Measurements from ENCODE around the gene BICC1.

BICC1 gene

GRCh38 chr10:58660575-58661255 lies 148.0 kb downstream of the BICC1 start:
- TF ChIP-seq CTCF (IDR thresholded peaks at IDR 0.05; ENCODE audit: poor library complexity, severe bottlenecking) = no peak
- Histone ChIP-seq H3K9me3 (ENCODE audit: severe bottlenecking) (peaks cover 7% of the 10 kb centered on the region), H3K27ac (ENCODE audit: poor library complexity, severe bottlenecking) (peak overlapping the region; percentile 84), H3K36me3 (ENCODE audit: low read depth) (no peaks in the 10 kb centered on the region), H3K4me1 (ENCODE audit: insufficient read depth, poor library complexity, severe bottlenecking) (peaks cover 28% of the 10 kb centered on the region), H3K4me3 (ENCODE audit: severe bottlenecking) (no peak overlapping the region), H3K27me3 (ENCODE audit: insufficient read depth, poor library complexity, severe bottlenecking) (no peaks in the 10 kb centered on the region)
- DNase-seq (ENCODE audit: low spot score) = no peak
- ATAC-seq (ENCODE audit: low read depth) = 0 out of 3 replicates have a peak, but pooled peaks have one; percentile 6

- no peak for TF ChIP-seq CTCF (IDR thresholded peaks at IDR 0.05; ENCODE audit: poor library complexity, severe bottlenecking)
- ATAC-seq (ENCODE audit: low read depth) = peak; percentile 63
These were observed 148.7 kb downstream of the BICC1 start for GRCh38 chr10:58661336-58661735.

GRCh38 chr10:58661902-58662301 lies 149.2 kb downstream of the BICC1 start:
- H3K36me3 ChIP-seq (ENCODE audit: low read depth) = no peaks in the 10 kb centered on the region
- peak overlapping the region; percentile 84 for H3K27ac ChIP-seq (ENCODE audit: poor library complexity, severe bottlenecking)
- DNase-seq (ENCODE audit: low spot score) = no peak

More at GRCh38 chr10:58661336-58661735, 148.7 kb downstream of the BICC1 start:
- Histone ChIP-seq H3K36me3 (ENCODE audit: low read depth) (no peaks in the 10 kb centered on the region), H3K9me3 (ENCODE audit: severe bottlenecking) (peaks cover 7% of the 10 kb centered on the region), H3K27ac (ENCODE audit: poor library complexity, severe bottlenecking) (peak overlapping the region; percentile 84), H3K27me3 (ENCODE audit: insufficient read depth, poor library complexity, severe bottlenecking) (no peaks in the 10 kb centered on the region), H3K4me3 (ENCODE audit: severe bottlenecking) (no peak overlapping the region), H3K4me1 (ENCODE audit: insufficient read depth, poor library complexity, severe bottlenecking) (peaks cover 29% of the 10 kb centered on the region)
- no peak for DNase-seq (ENCODE audit: low spot score)

GRCh38 chr10:58662314-58662713 lies 149.6 kb downstream of the BICC1 start:
- Histone ChIP-seq H3K27me3 (ENCODE audit: insufficient read depth, poor library complexity, severe bottlenecking) (no peaks in the 10 kb centered on the region), H3K9me3 (ENCODE audit: severe bottlenecking) (peaks cover 7% of the 10 kb centered on the region), H3K36me3 (ENCODE audit: low read depth) (no peaks in the 10 kb centered on the region), H3K27ac (ENCODE audit: poor library complexity, severe bottlenecking) (peak overlapping the region; percentile 84), H3K4me1 (ENCODE audit: insufficient read depth, poor library complexity, severe bottlenecking) (peaks cover 32% of the 10 kb centered on the region), H3K4me3 (ENCODE audit: severe bottlenecking) (no peak overlapping the region)
- ATAC-seq (ENCODE audit: low read depth) (peak; percentile 66), DNase-seq (ENCODE audit: low spot score) (no peak)
- no peak for TF ChIP-seq CTCF (IDR thresholded peaks at IDR 0.05; ENCODE audit: poor library complexity, severe bottlenecking)

More at GRCh38 chr10:58661902-58662301, 149.2 kb downstream of the BICC1 start:
- no peak for TF ChIP-seq CTCF (IDR thresholded peaks at IDR 0.05; ENCODE audit: poor library complexity, severe bottlenecking)
- ATAC-seq (ENCODE audit: low read depth) = no peak
- Histone ChIP-seq H3K4me3 (ENCODE audit: severe bottlenecking) (no peak overlapping the region), H3K4me1 (ENCODE audit: insufficient read depth, poor library complexity, severe bottlenecking) (peaks cover 32% of the 10 kb centered on the region), H3K27me3 (ENCODE audit: insufficient read depth, poor library complexity, severe bottlenecking) (no peaks in the 10 kb centered on the region), H3K9me3 (ENCODE audit: severe bottlenecking) (peaks cover 7% of the 10 kb centered on the region)

GRCh38 chr10:58665361-58665760 lies 152.7 kb downstream of the BICC1 start:
- H3K4me1 ChIP-seq (ENCODE audit: insufficient read depth, poor library complexity, severe bottlenecking) = peaks cover 30% of the 10 kb centered on the region
- ATAC-seq (ENCODE audit: low read depth) = no peak
- no peaks in the 10 kb centered on the region for H3K36me3 ChIP-seq (ENCODE audit: low read depth)
- no peak for TF ChIP-seq CTCF (IDR thresholded peaks at IDR 0.05; ENCODE audit: poor library complexity, severe bottlenecking)
- H3K27me3 ChIP-seq (ENCODE audit: insufficient read depth, poor library complexity, severe bottlenecking) = no peaks in the 10 kb centered on the region
- DNase-seq (ENCODE audit: low spot score) = no peak
- H3K27ac ChIP-seq (ENCODE audit: poor library complexity, severe bottlenecking) = peak overlapping the region; percentile 44
- peak overlapping the region; percentile 33 for H3K4me3 ChIP-seq (ENCODE audit: severe bottlenecking)
- H3K9me3 ChIP-seq (ENCODE audit: severe bottlenecking) = peaks cover 7% of the 10 kb centered on the region
